H1 (cell line): ENCODE results near the gene PPP2R2D. TPM values are rescaled to one million over a fixed set of nuclear protein-coding genes. Genes with fewer than 3 reads are reported as not detected.

ENCODE experiments used
- CTCF ChIA-PET: fragments of 300-600 bp; sonication (Branson Sonifier 250); formaldehyde crosslinking; loops from one replicate; lab custom pipeline; 2021; ENCODE audit not compliant: partially characterized antibody; lab: Charles Lee
- POLR2A ChIA-PET: fragments of 300-600 bp; sonication (Branson Sonifier 250); formaldehyde crosslinking; loops from one replicate; lab custom pipeline; 2021; ENCODE audit warnings: inconsistent platforms; ENCODE audit not compliant: partially characterized antibody; lab: Charles Lee
- DNase-seq, 2 experiments: peaks; one replicate each; pipeline versions ENCODE4 v3.0.0 to v3.0.0-alpha.2; 2010 to 2022; ENCODE audit warnings: low spot score in 2 of 2, low read depth in 1 of 2, mixed read lengths in 1 of 2
- FAIRE-seq: peaks from 2 replicates; lab custom pipeline; 2011; peaks lifted over from hg19 to GRCh38; lab: Jason Lieb, UNC
- H2AFZ ChIP-seq: 2 replicates; pipeline ENCODE4 v1.8.1; 2012; ENCODE audit warnings: low read length, inconsistent platforms
- H2AK5ac ChIP-seq: 2 replicates; pipeline ENCODE4 v1.6.1; 2013; ENCODE audit warnings: low read depth, low read length
- H2BK120ac ChIP-seq: replicated peaks from 2 replicates; pipeline ENCODE3; 2013; ENCODE audit warnings: low read depth, low read length, inconsistent platforms
- H2BK12ac ChIP-seq: 2 replicates; pipeline ENCODE4 v1.6.1; 2013; ENCODE audit warnings: low read depth, low read length
- H2BK15ac ChIP-seq: 2 replicates; pipeline ENCODE4 v1.6.1; 2013; ENCODE audit warnings: low read length
- H2BK20ac ChIP-seq: 2 replicates; pipeline ENCODE4 v1.6.1; 2013; ENCODE audit warnings: low read length
- H2BK5ac ChIP-seq: 2 replicates; pipeline ENCODE4 v1.6.1; 2013; ENCODE audit warnings: low read depth, low read length
- H3K14ac ChIP-seq: 2 replicates; pipeline ENCODE4 v1.6.1; 2013; ENCODE audit warnings: inconsistent platforms; ENCODE audit not compliant: insufficient read length
- H3K18ac ChIP-seq: 2 replicates; pipeline ENCODE4 v1.6.1; 2013; ENCODE audit warnings: low read length; ENCODE audit errors: extremely low read depth
- H3K23ac ChIP-seq: 2 replicates; pipeline ENCODE4 v1.6.1; 2013; ENCODE audit warnings: inconsistent platforms; ENCODE audit not compliant: insufficient read length
- H3K23me2 ChIP-seq: 2 replicates; pipeline ENCODE4 v1.6.1; 2013; ENCODE audit warnings: low read depth, low read length
- H3K27ac ChIP-seq: 2 replicates; pipeline ENCODE4 v1.6.1; 2011; ENCODE audit warnings: low read depth, low read length, inconsistent platforms
- H3K27me3 ChIP-seq, 4 experiments: replicated peaks in 1 of 4; 1 replicate in 1 of 4; 2 replicates in 3 of 4; pipeline versions ENCODE4 v1.6.1 to v1.8.1; 2011 to 2013; ENCODE audit warnings: low read length in 3 of 4, mild to moderate bottlenecking in 3 of 4, inconsistent platforms in 2 of 4, mixed read lengths in 2 of 4, moderate library complexity in 1 of 4; ENCODE audit not compliant: control insufficient read depth in 3 of 4, insufficient read depth in 3 of 4; ENCODE audit errors: extremely low read depth in 1 of 4
- H3K36me3 ChIP-seq, 4 experiments: 2 replicates each; pipeline versions ENCODE4 v1.6.1 to v1.8.1; 2011 to 2013; ENCODE audit warnings: mild to moderate bottlenecking in 4 of 4, low read length in 3 of 4, moderate library complexity in 2 of 4, control low read depth in 1 of 4, inconsistent platforms in 1 of 4; ENCODE audit not compliant: insufficient read depth in 4 of 4, control insufficient read depth in 2 of 4
- H3K4ac ChIP-seq: replicated peaks from 2 replicates; pipeline ENCODE3; 2013; ENCODE audit warnings: low read length, low read depth, mixed read lengths, inconsistent platforms; ENCODE audit not compliant: insufficient read length
- H3K4me1 ChIP-seq, 4 experiments: replicated peaks in 1 of 4; 1 replicate in 1 of 4; 2 replicates in 3 of 4; pipeline versions ENCODE4 v1.6.1 to v1.8.1; 2011 to 2013; ENCODE audit warnings: low read length in 3 of 4, inconsistent platforms in 2 of 4, mixed read lengths in 1 of 4; ENCODE audit not compliant: insufficient read depth in 4 of 4, control insufficient read depth in 3 of 4
- H3K4me2 ChIP-seq, 2 experiments: 2 replicates each; pipeline versions ENCODE4 v1.6.1 to v1.8.1; 2011 to 2013; ENCODE audit warnings: low read depth in 2 of 2, low read length in 2 of 2, control low read depth in 1 of 2, inconsistent platforms in 1 of 2, mild to moderate bottlenecking in 1 of 2; ENCODE audit not compliant: insufficient read depth in 1 of 2
- H3K4me3 ChIP-seq, 4 experiments: fragments of 200-600, 300-600 bp in 1 of 4; sonication (generic), shearing (Covaris generic), sonication (Bioruptor Twin) in 1 of 4; 2 replicates each; pipeline versions ENCODE4 v1.5.1 to v1.8.1; 2011 to 2016; ENCODE audit warnings: low read length in 4 of 4, low read depth in 3 of 4, control low read depth in 2 of 4, inconsistent platforms in 2 of 4, mild to moderate bottlenecking in 2 of 4, mixed read lengths in 1 of 4, moderate library complexity in 1 of 4; ENCODE audit not compliant: insufficient read depth in 2 of 4; ENCODE audit errors: extremely low read depth in 1 of 4
- H3K56ac ChIP-seq: replicated peaks from 2 replicates; pipeline ENCODE3; 2013; ENCODE audit warnings: low read depth, mild to moderate bottlenecking, mixed read lengths, low read length, inconsistent platforms; ENCODE audit not compliant: insufficient read length
- H3K79me1 ChIP-seq: 2 replicates; pipeline ENCODE4 v1.6.1; 2013; ENCODE audit warnings: low read depth, low read length, control low read depth
- H3K79me2 ChIP-seq, 2 experiments: 2 replicates each; pipeline versions ENCODE4 v1.6.1 to v1.8.1; 2012 to 2013; ENCODE audit warnings: low read length in 2 of 2, mild to moderate bottlenecking in 2 of 2, inconsistent platforms in 1 of 2; ENCODE audit not compliant: insufficient read depth in 2 of 2, control insufficient read depth in 1 of 2
- H3K9ac ChIP-seq, 4 experiments: replicated peaks in 1 of 4; 1 replicate in 1 of 4; 2 replicates in 3 of 4; pipeline versions ENCODE4 v1.6.1 to v1.8.1; 2011 to 2013; ENCODE audit warnings: low read depth in 3 of 4, low read length in 3 of 4, control low read depth in 2 of 4, mild to moderate bottlenecking in 2 of 4, moderate library complexity in 2 of 4, inconsistent platforms in 1 of 4; ENCODE audit errors: extremely low read depth in 1 of 4
- H3K9me3 ChIP-seq, 2 experiments: 2 replicates each; pipeline versions ENCODE4 v1.6.1 to v1.8.1; 2012 to 2013; ENCODE audit warnings: mild to moderate bottlenecking in 2 of 2, moderate library complexity in 2 of 2, control low read depth in 1 of 2, inconsistent platforms in 1 of 2, low read depth in 1 of 2, low read length in 1 of 2, mixed read lengths in 1 of 2; ENCODE audit not compliant: insufficient read depth in 2 of 2
- H4K20me1 ChIP-seq, 2 experiments: replicated peaks in 1 of 2; 2 replicates each; pipeline versions ENCODE3 to v1.8.1; 2011 to 2013; ENCODE audit warnings: inconsistent platforms in 2 of 2, low read length in 2 of 2, mild to moderate bottlenecking in 1 of 2; ENCODE audit not compliant: insufficient read depth in 2 of 2, control insufficient read depth in 1 of 2
- H4K5ac ChIP-seq: 2 replicates; pipeline ENCODE4 v1.6.1; 2013; ENCODE audit warnings: low read length, low read depth, mixed read lengths, inconsistent platforms; ENCODE audit not compliant: insufficient read length
- H4K8ac ChIP-seq: 2 replicates; pipeline ENCODE4 v1.8.0; 2013; ENCODE audit warnings: mild to moderate bottlenecking, moderate library complexity, low read length, inconsistent platforms; ENCODE audit not compliant: insufficient read depth; ENCODE audit errors: extremely low read depth
- H4K91ac ChIP-seq: replicated peaks from 2 replicates; pipeline ENCODE3; 2013; ENCODE audit warnings: low read length, mixed read lengths, inconsistent platforms; ENCODE audit not compliant: insufficient read length
- PHF8 ChIP-seq: fragments of 200-600 bp; sonication (generic); conservative IDR thresholded peaks from 2 replicates; pipeline ENCODE4 v1.7.1; 2012; ENCODE audit warnings: low read depth, mild to moderate bottlenecking, inconsistent platforms, low read length, moderate library complexity
- RFX5 ChIP-seq: IDR thresholded peaks from 2 replicates; pipeline ENCODE4 v1.6.1; 2011; ENCODE audit warnings: low read depth, low read length, improper control_type of control experiment, borderline replicate concordance
- WGBS, 2 experiments: shearing (Covaris generic) in 1 of 2; methylation state at CpG; one replicate each; pipeline versions ENCODE4 v1.1.6 to v1.1.7; 2013 to 2015; ENCODE audit warnings: low lambda C conversion rate in 2 of 2, mixed read lengths in 2 of 2, inconsistent platforms in 1 of 2, low coverage in 1 of 2, missing lambda C conversion rate in 1 of 2; ENCODE audit not compliant: insufficient replicate concordance in 2 of 2, insufficient coverage in 1 of 2, insufficient read length in 1 of 2; ENCODE audit errors: extremely low coverage in 1 of 2, missing lambda C conversion rate in 1 of 2; 5-methylcytosine and 5-hydroxymethylcytosine counted together
- polyA plus RNA-seq, 7 experiments: library from polyadenylated mRNA; depleted of rRNA in 3 of 7; stranded (reverse) in 5 of 7; unstranded in 2 of 7; fragments of >200 nt in 5 of 7; fragments of 200-250 nt in 2 of 7; gene quantifications; 1 replicate in 5 of 7; 2 replicates in 1 of 7; 4 replicates in 1 of 7; pipeline versions ENCODE4 v1.2.1 to v1.2.3, GENCODE V29; 2011 to 2013; ENCODE audit warnings: missing spikeins in 2 of 7, mixed read lengths in 2 of 7
- total RNA-seq: library from RNA; stranded (reverse); fragmentation: NEBNext Ultra II Directional; extraction: Animal tissue kit (Norgen Biotek cat#: 25700); gene quantifications from 2 replicates; pipeline ENCODE4 v1.2.1, GENCODE V29; 2021

The PPP2R2D gene
- total and polyA plus RNA-seq, 2 of the 8 experiments (the other 6 are each of a cell fraction or from before 2014, with no cell fraction given), result 25.4 to 32.8 TPM

GRCh38 chr10:131946321-131946751 is 45.5 kb downstream of the PPP2R2D start:
- FAIRE-seq, result no peak
- Histone ChIP-seq H4K91ac (no peak overlapping the region), H3K27ac (no peak overlapping the region)

More at GRCh38 chr10:131946321-131946751, 45.5 kb downstream of the PPP2R2D start:
- Histone ChIP-seq H2BK12ac (no peak overlapping the region), H3K56ac (no peak overlapping the region), H3K4me1 (no peaks in the 10 kb centered on the region; a peak in 2 of 7 replicates), H3K27me3 (no peaks in the 10 kb centered on the region), H2AK5ac (no peak overlapping the region), H3K9me3 (no peaks in the 10 kb centered on the region), H4K8ac (no peak overlapping the region), H2BK15ac (no peak overlapping the region), H3K18ac (no peak overlapping the region), H3K14ac (no peak overlapping the region), H2AFZ (no peak overlapping the region), H3K4ac (no peak overlapping the region), H3K4me3 (no peak overlapping the region), H3K36me3 (peaks cover 27 to 48% (median 46%) of the 10 kb centered on the region in 4 experiments), H2BK5ac (no peak overlapping the region), H3K4me2 (no peak overlapping the region), H3K23me2 (no peaks in the 10 kb centered on the region), H3K9ac (no peak overlapping the region), H3K79me2 (no peaks in the 10 kb centered on the region), H4K5ac (no peak overlapping the region), H2BK120ac (no peak overlapping the region), H4K20me1 (peaks cover 7 to 12% of the 10 kb centered on the region in 2 experiments), H3K79me1 (0 out of 2 replicates have a peak, but pooled peaks cover 2% of the 10 kb centered on the region), H2BK20ac (no peak overlapping the region), H3K23ac (no peak overlapping the region)
- CTCF ChIA-PET, result interaction anchor here (1.1 to 7.8 kb wide), 6 partner anchors 14 to 77 kb away, joined by 3 to 41 read pairs (median 13); no protein-coding TSS in a partner anchor
- POLR2A ChIA-PET, result interaction anchor here (1.0 to 4.9 kb wide), 2 partner anchors 9 to 15 kb away, joined by 3 to 15 read pairs; no protein-coding TSS in a partner anchor
- TF ChIP-seq RFX5 (no peak), PHF8 (no peak)
- 90% methylated on average over 14 of the region's 14 CpGs; no CpG with 5 or more reads in 1 of the 2 experiments for WGBS, 2 experiments
- DNase-seq, result no peak
